NK-92 (cell line): ENCODE measurements around the gene MAPKBP1.

ENCODE experiments used
- DNase-seq: peaks from one replicate; lab custom pipeline; 2025; ENCODE audit not compliant: unreplicated experiment; lab: John Stamatoyannopoulos, UW

MAPKBP1 gene

GRCh38 chr15:41865490-41866055 is 91.3 kb downstream of the MAPKBP1 start:
- DNase-seq = no peak

GRCh38 chr15:41866263-41866703 is 92.0 kb downstream of the MAPKBP1 start:
- no peak for DNase-seq

GRCh38 chr15:41866872-41867579 is 92.7 kb downstream of the MAPKBP1 start:
- no peak for DNase-seq

GRCh38 chr15:41868321-41868720 is 94.0 kb downstream of the MAPKBP1 start:
- no peak for DNase-seq

GRCh38 chr15:41869770-41870688 is 95.7 kb downstream of the MAPKBP1 start:
- no peak for DNase-seq

- no peak for DNase-seq
These were observed 96.4 kb downstream of the MAPKBP1 start for GRCh38 chr15:41870689-41871081.

GRCh38 chr15:41871175-41871905 is 97.1 kb downstream of the MAPKBP1 start:
- no peak for DNase-seq

- no peak for DNase-seq
These were observed 98.0 kb downstream of the MAPKBP1 start for GRCh38 chr15:41872166-41872747.

GRCh38 chr15:41873711-41874110 is 99.4 kb downstream of the MAPKBP1 start:
- DNase-seq = no peak

- DNase-seq = no peak
These were observed 100.5 kb downstream of the MAPKBP1 start for GRCh38 chr15:41874736-41875135.

GRCh38 chr15:41876007-41876406 is 101.7 kb downstream of the MAPKBP1 start:
- DNase-seq = no peak

GRCh38 chr15:41876689-41877088 is 102.4 kb downstream of the MAPKBP1 start:
- no peak for DNase-seq
